H1 (cell line): ENCODE results near the gene TBRG4. TPM values are rescaled to one million over a fixed set of nuclear protein-coding genes. Genes with fewer than 3 reads are reported as not detected.

Experiments used
- CREB1 ChIP-seq: IDR thresholded peaks from 2 replicates; pipeline ENCODE4 v1.6.1; 2012; ENCODE audit warnings: inconsistent platforms
- KDM4A ChIP-seq: IDR thresholded peaks from one replicate; pipeline ENCODE4 v1.7.1; 2012; ENCODE audit warnings: low read depth, mild to moderate bottlenecking, moderate library complexity, low read length, inconsistent platforms; ENCODE audit not compliant: severe bottlenecking
- USF2 ChIP-seq: IDR thresholded peaks from 2 replicates; pipeline ENCODE4 v1.6.1; 2011; ENCODE audit warnings: low read length, improper control_type of control experiment
- polyA plus RNA-seq, 7 experiments: library from polyadenylated mRNA; depleted of rRNA in 3 of 7; stranded (reverse) in 5 of 7; unstranded in 2 of 7; fragments of >200 nt in 5 of 7; fragments of 200-250 nt in 2 of 7; gene quantifications; 1 replicate in 5 of 7; 2 replicates in 1 of 7; 4 replicates in 1 of 7; pipeline versions ENCODE4 v1.2.1 to v1.2.3, GENCODE V29; 2011 to 2013; ENCODE audit warnings: missing spikeins in 2 of 7, mixed read lengths in 2 of 7
- total RNA-seq: library from RNA; stranded (reverse); fragmentation: NEBNext Ultra II Directional; extraction: Animal tissue kit (Norgen Biotek cat#: 25700); gene quantifications from 2 replicates; pipeline ENCODE4 v1.2.1, GENCODE V29; 2021

Gene TBRG4
- total and polyA plus RNA-seq, 2 of the 8 experiments (the other 6 are each of a cell fraction or from before 2014, with no cell fraction given): 110 to 137 TPM

- TF ChIP-seq KDM4A (no peak), CREB1 (no peak), USF2 (no peak)
These were observed 47.3 kb downstream of the TBRG4 start (continued) for GRCh38 chr7:45064047-45064725.
